Measurements from ENCODE around the gene AGAP1.

AGAP1 gene

DNA sequence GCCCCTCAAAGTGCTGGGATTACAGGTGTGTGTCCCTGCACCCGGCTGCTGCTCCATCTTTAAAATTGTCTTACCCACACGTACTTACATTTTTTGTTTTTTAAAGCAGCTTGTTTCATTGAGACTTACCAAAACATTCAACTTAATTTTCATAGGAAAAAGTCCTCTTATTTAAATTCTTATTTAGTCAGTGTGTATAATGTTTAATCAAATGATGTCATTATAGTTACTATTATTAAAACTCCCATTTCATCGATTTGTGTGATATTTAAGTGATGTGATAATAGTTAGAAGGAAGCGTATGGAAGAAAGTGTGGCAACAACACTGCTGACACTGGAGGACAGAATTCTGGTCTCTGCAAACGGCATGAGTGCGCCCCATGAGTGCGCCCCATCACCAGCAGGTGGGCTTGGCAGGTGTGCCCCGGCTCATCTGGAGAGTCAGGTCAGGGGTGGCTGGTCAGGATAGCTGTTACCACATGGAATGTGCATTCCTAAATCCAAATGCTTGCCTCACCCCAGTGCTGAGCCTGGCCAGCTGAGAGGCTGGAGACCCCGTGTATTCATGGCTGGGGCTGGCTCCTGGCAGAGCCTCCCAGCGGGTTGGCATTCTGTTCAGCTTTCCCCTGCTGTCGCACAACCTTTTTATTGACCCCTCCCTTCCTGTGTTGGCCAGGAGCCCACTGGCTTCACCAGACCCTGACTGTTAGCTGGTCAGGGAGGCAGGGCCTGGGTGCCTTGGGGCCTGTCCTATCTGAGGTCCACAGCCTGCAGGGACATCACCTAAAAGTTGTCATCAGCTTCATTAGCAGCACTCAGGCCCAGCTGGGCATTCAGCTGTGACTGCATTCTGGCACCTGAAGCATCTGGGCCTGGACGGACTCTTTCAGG, 79.7 kb downstream of the AGAP1 start:
- DNase-seq, result no peak

DNA sequence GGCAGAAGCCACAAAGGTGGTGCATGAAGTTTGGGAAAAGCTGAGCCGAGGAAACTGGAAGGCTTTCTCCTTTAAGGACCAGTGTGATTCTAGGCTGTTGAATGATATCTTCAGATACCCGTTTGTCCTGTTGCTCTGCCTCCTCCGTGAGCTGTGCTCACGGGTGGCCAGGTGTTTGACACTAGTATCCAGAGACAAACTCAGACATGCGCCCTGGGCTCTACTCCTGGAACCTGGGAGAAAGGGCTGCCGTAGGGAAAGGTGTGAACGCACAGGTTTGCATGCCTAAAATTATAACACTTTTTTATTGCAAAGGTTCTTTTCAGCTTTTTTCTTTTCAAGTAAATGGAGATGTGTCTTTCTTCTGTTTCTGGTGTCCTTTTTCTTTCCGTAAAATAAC, 81.6 kb downstream of the AGAP1 start:
- no peak for DNase-seq

DNA sequence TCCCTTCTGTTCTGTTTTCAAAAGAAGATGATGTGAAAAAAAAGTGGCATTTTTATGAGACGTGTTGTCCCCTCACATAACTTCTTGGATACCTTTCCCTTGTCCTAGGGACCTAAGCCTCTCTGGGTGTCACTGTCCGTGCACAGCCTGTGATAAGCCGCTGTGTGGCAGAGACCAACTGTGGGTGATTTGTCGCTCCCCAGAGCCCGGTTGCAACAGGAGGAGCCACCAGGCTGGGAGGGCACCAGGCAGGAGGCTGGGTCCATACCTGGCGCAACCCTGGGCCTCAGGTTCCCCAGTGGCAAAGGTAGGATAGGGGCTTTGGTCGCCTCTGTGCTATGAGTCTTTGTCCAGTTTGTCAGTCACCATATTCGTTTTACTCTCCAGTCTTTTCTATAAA, 82.1 kb downstream of the AGAP1 start:
- DNase-seq, result no peak

DNA sequence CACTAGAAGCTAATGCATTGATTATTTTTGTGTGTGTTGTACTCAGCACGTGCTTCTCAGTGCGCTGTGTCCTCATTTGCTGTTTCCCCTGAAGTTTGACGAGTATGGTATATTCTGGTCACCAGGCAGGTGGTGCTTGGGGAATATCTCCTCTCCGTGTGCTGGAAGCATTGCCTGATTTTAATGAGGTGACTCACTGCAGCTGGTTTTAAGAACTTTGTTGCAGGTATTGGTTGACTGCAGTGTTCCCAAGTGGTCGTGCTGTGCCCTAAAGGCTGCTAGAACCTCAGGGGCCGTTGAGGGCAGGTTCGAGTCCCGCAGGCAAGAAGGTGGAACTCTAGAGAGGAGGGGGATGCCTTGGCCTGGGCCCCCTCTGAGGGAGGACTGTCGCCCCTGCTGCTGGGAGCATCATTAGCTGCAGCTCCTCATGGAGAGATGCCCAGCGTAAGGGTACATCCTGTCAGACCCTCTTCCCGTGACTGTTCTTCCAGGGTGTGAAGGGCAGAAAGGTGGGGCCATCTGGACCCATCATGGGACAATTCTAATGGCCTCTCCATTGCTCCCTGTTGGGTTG, 82.6 kb downstream of the AGAP1 start:
- DNase-seq, result no peak

DNA sequence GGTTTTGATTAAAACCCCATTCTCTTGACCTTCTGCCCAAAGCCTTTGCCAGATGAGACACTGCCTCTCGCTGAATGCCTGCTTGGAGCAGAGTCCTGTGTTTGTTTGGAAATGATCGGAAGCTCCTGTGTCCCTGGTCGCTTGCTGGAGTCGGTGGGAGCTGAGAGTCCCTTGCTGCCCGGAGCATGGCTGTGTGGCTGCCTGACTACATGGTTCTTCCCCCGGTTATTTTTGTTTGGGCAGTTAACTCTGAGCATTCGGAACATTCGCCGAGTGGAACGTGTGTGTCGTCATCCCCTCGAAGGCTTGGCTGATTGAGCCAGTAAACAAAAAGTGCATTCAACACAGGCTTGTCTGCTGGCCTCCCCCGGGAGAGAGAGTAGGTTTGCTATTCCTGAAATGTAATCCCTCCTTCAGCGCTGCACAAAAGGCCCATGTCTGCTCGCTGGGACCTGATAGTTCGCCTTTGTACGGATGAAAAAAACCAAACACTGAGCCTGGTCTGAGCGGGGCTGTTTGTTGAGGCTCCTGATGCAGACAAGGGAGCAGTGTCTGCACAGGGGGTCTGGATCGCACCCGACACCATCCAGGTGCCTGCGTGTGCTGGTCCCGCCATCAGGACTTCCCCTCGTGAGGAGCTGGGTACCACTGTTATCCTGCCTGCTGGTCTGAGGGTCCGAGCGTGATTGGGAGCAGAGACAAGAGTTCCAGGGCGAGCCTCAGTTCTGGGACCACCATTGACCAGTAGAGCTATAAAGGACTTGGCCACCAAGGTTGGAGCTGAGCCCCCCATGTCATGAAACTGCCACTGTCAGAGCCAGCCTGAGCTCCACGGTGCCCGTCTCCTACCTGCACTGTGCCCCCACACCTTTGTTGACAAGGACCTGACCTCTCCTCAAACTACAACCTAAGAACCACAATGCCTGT, 83.8 kb downstream of the AGAP1 start:
- DNase-seq, result no peak

DNA sequence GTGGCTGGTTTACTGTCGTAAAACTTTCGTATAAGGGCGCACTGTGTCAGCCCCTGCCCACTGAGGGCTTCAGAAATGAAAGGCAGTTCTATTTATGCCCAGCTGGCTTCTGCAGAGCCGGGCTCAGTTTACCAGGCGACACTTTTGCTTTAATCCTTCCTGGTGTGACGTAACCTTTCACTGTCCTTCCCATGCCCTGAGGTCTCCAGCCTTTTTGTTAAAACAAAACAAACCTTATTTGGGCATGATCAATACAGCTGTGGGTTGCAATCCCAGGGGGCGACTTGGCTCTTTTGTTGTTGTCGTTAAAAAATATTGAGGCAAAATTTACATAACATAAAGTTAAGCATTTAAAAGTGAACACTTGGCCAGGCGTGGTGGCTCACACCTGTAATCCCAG, 85.3 kb downstream of the AGAP1 start:
- no peak for DNase-seq

DNA sequence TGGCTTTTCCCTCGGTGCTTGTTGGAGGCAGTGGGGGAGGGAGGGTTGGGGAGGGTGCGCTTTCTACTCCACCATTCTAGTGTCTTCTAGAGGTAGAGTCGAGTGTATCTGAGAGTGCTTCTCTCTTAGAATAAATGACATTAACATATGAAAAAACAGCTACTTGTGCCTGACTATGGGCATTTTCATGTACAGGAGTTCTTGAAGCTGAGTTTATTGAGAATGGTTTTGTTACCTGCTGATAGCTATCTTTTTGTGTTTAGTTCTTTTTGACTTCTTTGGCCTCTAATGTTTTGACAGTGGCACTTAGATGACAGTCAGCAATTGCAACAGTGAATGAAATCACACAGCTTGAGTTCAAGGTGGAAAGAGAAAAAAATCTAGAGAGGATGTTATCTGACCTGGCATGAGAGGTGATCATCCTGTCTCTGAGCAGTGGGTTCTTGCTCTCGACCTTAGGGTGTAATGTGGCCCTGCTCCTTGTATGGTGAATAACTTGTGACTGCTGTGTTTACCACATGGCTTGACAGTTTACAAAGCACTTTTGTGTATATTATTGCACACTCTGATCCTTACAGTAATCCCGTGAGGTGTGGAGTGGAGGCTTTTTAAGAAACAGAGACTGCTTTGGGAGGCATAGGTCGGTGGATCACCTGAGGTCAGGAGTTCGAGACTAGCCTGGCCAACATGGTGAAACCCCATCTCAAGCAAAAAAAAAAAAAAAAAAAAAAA, 86.7 kb downstream of the AGAP1 start:
- no peak for DNase-seq

DNA sequence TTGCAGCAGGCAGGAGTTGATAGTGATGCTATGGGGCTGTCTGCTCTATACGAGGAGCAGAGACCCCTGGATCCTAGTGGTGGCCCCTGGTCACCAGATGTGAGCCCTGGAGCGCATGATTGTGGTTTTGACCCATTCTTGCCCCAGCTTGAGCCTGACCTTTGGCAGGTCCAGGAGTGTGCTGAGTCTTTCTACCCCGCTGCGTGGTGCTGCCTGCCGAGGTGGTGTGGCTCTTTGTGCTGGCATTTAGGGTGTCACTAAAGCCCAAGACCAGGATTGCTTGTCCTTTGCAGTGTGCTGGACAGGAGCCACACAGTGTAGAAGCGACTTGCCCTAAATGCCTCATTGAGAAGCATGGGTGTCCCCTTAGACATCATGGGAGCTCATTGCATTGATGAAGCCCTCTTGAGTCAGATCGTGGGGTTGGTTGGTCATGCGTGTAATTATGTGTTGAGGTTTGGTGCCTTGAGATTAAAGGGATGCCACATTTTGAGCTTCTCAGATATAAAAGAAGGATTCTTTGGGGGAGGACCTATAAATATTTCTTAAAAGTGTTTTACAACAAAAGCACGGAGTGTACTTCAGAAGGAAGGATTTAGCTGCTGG, 88.3 kb downstream of the AGAP1 start:
- DNase-seq, result no peak

DNA sequence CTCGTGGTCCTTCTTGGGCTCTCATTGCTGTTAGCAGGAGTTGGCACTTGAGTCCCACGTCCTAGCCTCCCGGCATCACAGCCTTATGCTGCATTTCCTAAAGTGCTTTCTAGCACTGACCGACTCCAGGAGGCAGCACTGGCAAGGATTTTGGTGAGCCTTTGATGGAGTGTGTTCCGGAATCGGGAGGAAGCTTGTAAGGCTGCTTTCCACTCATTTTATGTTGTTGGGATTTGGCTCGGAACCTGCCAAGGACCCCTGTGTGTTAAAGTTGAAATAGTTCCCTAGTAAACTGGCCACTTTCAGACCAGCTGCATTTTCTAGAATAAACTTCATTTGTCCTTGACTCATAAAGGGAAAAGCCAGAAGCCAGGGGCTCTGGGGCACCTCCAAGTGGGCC, 88.9 kb downstream of the AGAP1 start:
- DNase-seq, result no peak

DNA sequence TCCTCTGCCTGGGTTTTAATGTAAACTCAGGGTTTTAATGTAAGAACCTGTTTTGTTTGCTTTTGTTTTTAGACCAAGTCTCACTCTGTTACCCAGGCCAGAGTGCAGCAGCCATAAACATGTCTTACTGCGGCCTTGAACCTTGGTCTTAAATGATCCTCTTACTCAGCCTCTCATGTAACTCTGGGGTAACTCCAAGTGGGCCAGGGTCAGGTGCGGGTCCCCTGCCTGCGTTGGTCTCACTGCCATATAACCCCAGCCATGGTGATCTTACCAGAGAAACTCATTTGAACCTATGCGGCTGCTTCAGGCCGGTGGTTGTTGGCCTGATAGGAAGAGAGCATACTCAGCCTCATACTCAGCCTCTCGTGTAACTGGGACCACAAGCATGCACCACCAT, 89.3 kb downstream of the AGAP1 start:
- DNase-seq, result no peak

DNA sequence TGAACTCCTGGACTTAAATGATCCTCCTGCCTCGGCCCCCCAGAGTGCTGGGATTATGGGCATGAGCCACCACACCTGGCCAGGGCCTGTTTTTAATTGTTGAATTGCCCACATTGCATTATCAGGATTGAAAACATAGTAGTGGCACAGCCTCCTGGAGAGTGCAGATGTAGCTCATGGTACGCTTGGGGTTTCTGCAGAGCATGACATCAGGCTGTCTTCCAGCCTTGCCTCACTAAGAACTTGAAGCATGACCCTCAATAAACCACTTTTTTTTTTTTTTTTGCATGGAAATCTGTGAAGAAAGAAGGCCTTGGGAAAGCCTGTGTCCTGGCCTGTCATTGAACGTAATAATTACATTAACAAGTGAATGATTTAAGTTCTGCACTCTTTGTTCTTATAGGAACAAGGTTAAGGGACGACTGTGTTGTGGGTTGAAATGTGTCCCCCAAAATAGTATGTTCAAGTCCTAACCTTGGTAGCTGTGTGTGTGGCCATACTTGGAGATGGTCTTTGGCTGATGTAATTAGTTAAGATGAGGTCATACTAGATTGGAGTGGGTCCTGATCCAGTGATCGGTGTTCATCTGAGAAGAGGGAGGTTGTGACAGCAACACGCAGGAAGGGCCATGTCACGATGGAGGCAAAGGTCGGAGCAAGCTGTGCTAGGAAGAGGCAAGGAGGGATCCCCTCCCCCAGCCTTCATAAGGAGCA, 90.2 kb downstream of the AGAP1 start:
- no peak for DNase-seq

DNA sequence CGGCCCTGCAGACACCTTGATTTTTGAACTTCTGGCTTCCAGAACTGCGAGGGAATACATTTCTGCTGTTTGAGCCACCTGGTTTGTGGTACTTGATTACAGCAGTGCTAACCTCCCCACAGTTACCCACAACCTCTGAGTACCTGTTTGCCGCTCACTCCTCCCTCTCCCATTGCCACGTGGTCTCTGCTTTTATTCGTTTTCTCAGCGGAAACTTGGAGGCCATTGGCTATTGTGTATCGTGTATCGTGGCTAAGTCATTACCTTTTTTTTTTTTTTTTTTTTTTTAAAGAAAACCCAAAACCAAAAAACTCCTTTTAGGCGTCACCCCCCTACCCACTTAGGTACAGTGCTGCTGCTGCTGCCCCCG, 90.8 kb downstream of the AGAP1 start:
- no peak for DNase-seq

DNA sequence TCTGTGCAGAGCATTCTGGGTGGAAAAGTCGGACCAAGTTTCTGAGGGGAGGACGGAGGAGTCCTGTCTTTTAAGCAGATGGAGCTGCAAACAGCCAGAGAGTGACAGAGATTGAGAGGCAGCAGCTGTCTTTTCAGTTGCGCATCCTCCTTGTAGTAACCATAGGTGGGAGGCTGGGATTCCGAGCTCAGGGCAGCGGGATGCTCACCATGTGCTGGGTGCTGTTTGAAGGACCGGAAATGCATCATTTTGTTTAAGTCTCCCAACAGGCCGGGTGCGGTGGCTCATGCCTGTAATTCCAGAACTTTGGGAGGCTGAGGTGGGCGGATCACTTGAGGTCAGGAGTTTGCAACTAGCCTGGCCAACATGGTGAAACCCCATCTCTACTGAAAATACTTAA, 93.4 kb downstream of the AGAP1 start:
- DNase-seq, result no peak

DNA sequence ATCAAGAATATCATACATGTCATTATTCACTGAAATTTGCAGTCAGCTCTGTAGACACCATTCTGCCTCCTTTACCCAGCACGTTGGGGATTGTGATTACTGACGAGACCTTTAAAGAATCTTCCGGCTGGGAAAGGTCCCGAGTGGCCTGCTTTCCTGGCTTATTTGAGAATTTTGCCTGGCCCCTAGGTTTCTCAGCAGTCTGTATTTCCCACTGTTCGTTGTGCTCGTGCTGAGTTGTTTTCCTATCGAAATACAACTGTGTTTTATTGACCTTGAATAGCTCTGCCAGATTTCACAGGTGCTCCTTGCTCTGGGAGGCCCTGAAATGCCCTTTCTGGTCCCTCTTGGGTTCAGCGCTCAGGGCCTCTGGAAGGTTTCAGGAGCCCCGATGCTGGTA, 94.9 kb downstream of the AGAP1 start:
- DNase-seq, result no peak

DNA sequence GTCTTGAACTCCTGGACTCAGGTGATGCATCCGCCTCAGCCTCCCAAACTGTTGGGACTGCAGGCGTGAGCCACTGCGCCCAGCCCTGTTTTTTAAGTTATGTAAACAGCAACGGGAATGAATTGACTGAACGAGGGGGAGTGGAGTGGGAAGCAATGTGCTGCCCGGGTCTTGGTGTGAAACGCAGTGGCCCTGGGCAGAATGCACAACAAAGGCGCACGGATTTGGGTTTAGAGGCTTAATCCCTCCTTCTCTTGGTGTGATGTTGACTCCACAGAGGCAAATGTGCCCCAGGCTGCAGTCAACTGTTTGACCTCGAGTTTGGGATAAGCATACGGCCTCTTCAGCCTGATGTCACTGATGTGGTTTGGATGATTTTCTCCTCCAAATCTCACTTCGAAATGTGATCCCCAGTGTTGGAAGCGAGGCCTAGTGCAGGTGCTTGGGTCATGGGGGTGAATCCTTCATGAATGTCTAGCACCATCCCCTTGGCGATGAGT, 97.4 kb downstream of the AGAP1 start:
- DNase-seq, result no peak

DNA sequence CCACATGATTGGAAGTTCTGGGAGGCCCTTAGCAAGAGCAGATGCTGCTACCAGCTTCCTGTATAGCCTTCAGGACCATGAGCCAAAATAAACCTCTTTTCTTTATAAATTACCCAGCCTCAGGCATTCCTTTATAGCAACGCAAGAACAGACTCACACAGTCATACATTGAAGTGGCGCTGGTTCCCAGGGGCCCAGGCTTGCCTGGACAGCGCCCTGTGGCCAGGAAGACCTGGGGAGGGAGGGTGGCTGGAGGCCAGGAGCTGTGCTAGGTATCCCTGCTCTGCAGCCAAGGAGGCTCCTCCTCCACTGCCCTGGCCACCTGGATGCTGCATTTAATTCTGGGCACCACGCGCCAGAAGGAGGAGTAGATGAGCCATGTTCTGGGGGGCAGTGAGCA, 98.1 kb downstream of the AGAP1 start:
- DNase-seq, result no peak

DNA sequence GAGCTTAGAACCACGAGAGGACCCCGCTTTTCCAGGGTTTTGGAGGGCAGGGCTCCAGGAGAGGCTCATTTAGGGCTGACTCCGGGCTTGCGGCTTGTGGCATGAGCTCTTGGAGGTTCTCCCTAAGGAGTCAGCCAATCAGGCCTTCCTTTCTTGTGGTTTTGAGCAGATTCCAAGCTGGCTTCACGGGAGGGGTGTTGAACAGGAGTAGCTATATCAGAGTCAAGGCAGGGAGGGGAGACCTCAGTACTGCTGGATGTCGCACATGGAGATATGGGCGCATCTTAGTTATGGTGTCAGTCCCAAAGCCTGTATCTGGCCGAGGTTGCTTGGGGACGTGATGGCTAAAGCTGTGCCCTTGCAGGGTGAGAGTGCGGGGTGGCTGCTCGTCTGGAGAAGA, 98.6 kb downstream of the AGAP1 start:
- no peak for DNase-seq

DNA sequence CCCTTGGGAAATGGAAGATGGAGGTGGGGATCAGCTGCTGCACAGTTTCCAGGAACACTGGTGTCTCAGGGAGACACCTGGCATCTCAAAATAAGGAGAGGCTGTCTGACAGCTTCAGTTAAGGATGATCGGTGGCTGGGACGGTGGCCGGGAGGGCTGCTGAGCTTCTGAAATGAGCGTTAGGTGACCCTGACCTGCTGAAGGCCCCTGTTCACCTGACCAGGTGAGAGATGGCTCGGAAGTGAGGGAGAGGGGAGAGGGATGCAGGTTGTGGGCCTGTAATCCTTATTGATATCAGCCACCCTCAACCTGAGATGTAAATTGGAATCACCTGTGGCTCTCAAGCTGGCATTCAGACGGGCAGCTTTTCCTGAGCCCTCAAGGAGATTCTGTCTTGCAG, 99.0 kb downstream of the AGAP1 start:
- no peak for DNase-seq

DNA sequence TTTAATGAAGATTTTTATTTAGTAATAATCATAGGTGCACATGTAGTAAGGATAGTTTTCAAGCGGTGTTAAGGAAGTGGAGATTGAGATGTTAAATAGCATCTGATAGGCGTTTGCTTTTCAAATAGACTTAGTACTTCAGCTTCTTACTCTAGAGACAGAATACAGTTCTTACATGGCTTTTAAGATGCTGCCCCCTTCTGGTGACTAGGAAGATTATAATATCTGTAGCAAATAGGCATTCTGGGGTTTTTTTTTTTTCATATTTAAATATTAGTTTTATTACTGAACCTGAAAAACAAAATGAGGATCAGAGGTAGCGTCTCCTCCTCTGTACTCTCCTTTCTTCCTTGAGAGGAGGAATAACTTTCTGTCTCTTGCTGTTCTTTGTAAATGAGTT, 100.2 kb downstream of the AGAP1 start:
- peak; percentile 44 for DNase-seq

DNA sequence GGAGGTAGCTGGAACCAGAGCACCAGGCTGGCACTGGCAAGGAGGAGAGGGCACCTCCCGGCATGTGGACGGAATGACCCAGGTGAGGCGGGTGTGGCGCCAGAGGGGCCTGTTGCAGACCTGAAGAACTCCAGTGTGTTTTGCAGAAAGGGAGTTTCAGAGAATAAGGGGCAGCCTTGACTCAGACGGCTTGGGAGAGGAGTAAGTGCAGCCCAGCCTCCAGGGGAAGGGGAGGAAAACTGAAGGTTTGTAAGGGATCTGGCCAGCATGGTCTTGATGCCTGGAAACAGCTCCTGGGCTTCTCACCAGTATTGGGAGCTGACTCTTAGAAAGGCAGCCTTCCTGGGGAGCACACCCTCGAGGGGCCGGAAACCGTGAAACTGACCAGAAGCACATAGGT, 101.1 kb downstream of the AGAP1 start:
- DNase-seq, result no peak

DNA sequence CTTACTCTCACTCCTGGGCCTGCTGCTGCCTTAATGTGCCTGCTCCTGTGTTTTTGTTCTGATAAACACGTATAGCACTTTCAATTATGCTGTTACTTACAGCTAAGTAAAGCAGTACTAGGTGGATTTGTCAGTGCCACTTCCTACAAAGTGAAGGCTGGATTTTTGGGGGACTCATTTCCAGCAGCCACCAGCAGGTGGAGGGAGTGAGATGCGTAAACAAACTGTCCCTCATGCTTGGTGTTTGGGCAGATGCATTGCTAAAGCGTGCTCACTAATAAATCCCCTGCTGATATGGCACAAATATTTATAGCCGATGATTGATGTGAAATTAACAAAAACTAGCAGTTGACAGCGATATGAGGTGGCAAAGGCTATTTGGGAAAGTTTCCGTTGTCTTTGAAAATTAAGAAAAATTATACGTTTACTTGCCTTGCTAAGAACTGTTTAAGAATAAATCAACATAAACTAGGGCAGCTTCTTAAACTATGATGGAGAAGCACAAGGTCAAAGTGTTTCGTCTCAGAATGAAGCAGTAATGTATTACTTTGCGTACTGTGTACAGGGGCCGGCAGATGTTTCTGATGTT, 101.7 kb downstream of the AGAP1 start:
- peak; percentile 56 for DNase-seq

Data from activated CD4-positive, alpha-beta T cell treated with anti-CD3 and anti-CD28 coated beads, Interleukin-2, Interleukin-6, amounts not matched to agents 100 ng/mL and 50 ng/mL, durations not matched to agents 16 hours and 8 hours (primary cell).